A673 (cell line): ENCODE data around the gene SLC7A1. TPM values are rescaled to one million over a fixed set of nuclear protein-coding genes. Genes with fewer than 3 reads are reported as not detected.

ENCODE experiments used
- BruUV-seq: library from RNA; stranded (reverse); fragments of 400-500 nt; replicated peaks from 2 replicates; lab custom pipeline; 2021; lab: Mats Ljungman, UMichigan
- CTCF ChIA-PET: fragments of 300-600 bp; sonication (Branson Sonifier 250); formaldehyde crosslinking; loops from one replicate; lab custom pipeline; 2022; ENCODE audit warnings: antibody characterized with exemption; lab: Charles Lee
- POLR2A ChIA-PET: fragments of 300-600 bp; sonication (Branson Sonifier 250); formaldehyde crosslinking; loops from one replicate; lab custom pipeline; 2022; ENCODE audit warnings: antibody characterized with exemption; ENCODE audit not compliant: low non-redundant PET; lab: Charles Lee
- DNase-seq: peaks from one replicate; pipeline ENCODE4 v3.0.0-alpha.2; 2015; ENCODE audit warnings: low spot score
- H3K27ac ChIP-seq: fragments of 200-600 bp; sonication (generic); 2 replicates; pipeline ENCODE4 v1.5.1; 2016; ENCODE audit warnings: mixed run types, low read depth, mild to moderate bottlenecking, mixed read lengths, antibody characterized with exemption, low read length; ENCODE audit not compliant: poor library complexity, severe bottlenecking
- H3K27me3 ChIP-seq: fragments of 200-600 bp; sonication (generic); replicated peaks from 2 replicates; pipeline ENCODE4 v1.6.1; 2017; ENCODE audit warnings: mixed run types, low read depth, mild to moderate bottlenecking, mixed read lengths, antibody characterized with exemption, low read length; ENCODE audit not compliant: insufficient read depth, poor library complexity
- H3K36me3 ChIP-seq: fragments of 200-600 bp; sonication (generic); 2 replicates; pipeline ENCODE4 v1.6.1; 2016; ENCODE audit warnings: mixed run types, mild to moderate bottlenecking, mixed read lengths, antibody characterized with exemption, low read length; ENCODE audit not compliant: insufficient read depth, poor library complexity, severe bottlenecking
- H3K4me1 ChIP-seq: fragments of 200-600 bp; sonication (generic); 2 replicates; pipeline ENCODE4 v1.6.1; 2017; ENCODE audit warnings: mixed run types, mild to moderate bottlenecking, mixed read lengths, antibody characterized with exemption, low read length; ENCODE audit not compliant: insufficient read depth, poor library complexity, severe bottlenecking
- H3K4me3 ChIP-seq: fragments of 200-600 bp; sonication (generic); 2 replicates; pipeline ENCODE4 v1.5.1; 2016; ENCODE audit warnings: low read depth, mixed run types, mild to moderate bottlenecking, mixed read lengths, low read length; ENCODE audit not compliant: poor library complexity, severe bottlenecking
- H3K9me3 ChIP-seq: fragments of 200-600 bp; sonication (generic); 2 replicates; pipeline ENCODE4 v1.6.1; 2016; ENCODE audit warnings: mixed run types, low read depth, mild to moderate bottlenecking, mixed read lengths, antibody characterized with exemption, low read length; ENCODE audit not compliant: poor library complexity, severe bottlenecking
- CTCF ChIP-seq: fragments of 300-800, 200-600 bp; sonication (generic); conservative IDR thresholded peaks from 2 replicates; pipeline ENCODE4 v1.5.1; 2017; ENCODE audit warnings: low read depth, mild to moderate bottlenecking, antibody characterized with exemption, low read length, moderate library complexity, mixed read lengths
- EZH2 ChIP-seq: fragments of 200-600 bp; sonication (generic); IDR thresholded peaks from 2 replicates; pipeline ENCODE4 v1.6.1; 2017; ENCODE audit warnings: borderline replicate concordance, low read depth, mild to moderate bottlenecking, mixed read lengths, antibody characterized with exemption, low read length; ENCODE audit not compliant: poor library complexity, severe bottlenecking
- intact Hi-C: fragments of 100-400 bp; cut with micrococcal nuclease; formaldehyde crosslinking; loops from one replicate; pipeline ENCODE4 v1.10.0; 2022; ENCODE audit not compliant: unreplicated experiment
- total RNA-seq: library from RNA; stranded (reverse); gene quantifications from 2 replicates; pipeline ENCODE4 v1.2.3, GENCODE V29; 2021

Gene SLC7A1
- total RNA-seq, 1 experiment from 2014 or later, result 81.6 TPM

GRCh38 chr13:29515372-29515771, 80.1 kb downstream of the SLC7A1 start:
- Histone ChIP-seq H3K27ac (no peak overlapping the region), H3K4me3 (no peak overlapping the region), H3K36me3 (peaks cover 65% of the 10 kb centered on the region), H3K4me1 (no peaks in the 10 kb centered on the region), H3K27me3 (no peaks in the 10 kb centered on the region), H3K9me3 (no peaks in the 10 kb centered on the region)
- POLR2A ChIA-PET, result no interaction called here
- TF ChIP-seq CTCF (no peak), EZH2 (no peak)
- CTCF ChIA-PET, result no interaction called here
- DNase-seq, result no peak
- intact Hi-C loops, result no loop called here
- BruUV-seq, result no TSS peak

- BruUV-seq, result no TSS peak
- peaks cover 60% of the 10 kb centered on the region for H3K36me3 ChIP-seq
- DNase-seq, result no peak
- H3K27ac ChIP-seq, result no peak overlapping the region
- ChIA-PET POLR2A (no interaction called here), CTCF (no interaction called here)
- H3K27me3 ChIP-seq, result no peaks in the 10 kb centered on the region
- intact Hi-C loops, result no loop called here
- H3K4me3 ChIP-seq, result no peak overlapping the region
- TF ChIP-seq CTCF (no peak), EZH2 (no peak)
- no peaks in the 10 kb centered on the region for H3K4me1 ChIP-seq
- H3K9me3 ChIP-seq, result no peaks in the 10 kb centered on the region
Measured at GRCh38 chr13:29514720-29515310, 80.7 kb downstream of the SLC7A1 start.

GRCh38 chr13:29513981-29514719, 81.3 kb downstream of the SLC7A1 start:
- intact Hi-C loops, result no loop called here
- peaks cover 57% of the 10 kb centered on the region for H3K36me3 ChIP-seq
- CTCF ChIA-PET, result no interaction called here

More at GRCh38 chr13:29513981-29514719, 81.3 kb downstream of the SLC7A1 start:
- Histone ChIP-seq H3K4me3 (no peak overlapping the region), H3K4me1 (no peaks in the 10 kb centered on the region), H3K27me3 (no peaks in the 10 kb centered on the region), H3K9me3 (no peaks in the 10 kb centered on the region), H3K27ac (no peak overlapping the region)
- BruUV-seq, result no TSS peak
- TF ChIP-seq EZH2, result no peak
- POLR2A ChIA-PET, result no interaction called here
- DNase-seq, result no peak
